D721Med (cell line): ENCODE measurements around the gene TMEM209.

Experiments used
- DNase-seq: peaks from one replicate; pipeline ENCODE4 v3.0.0; 2011; ENCODE audit warnings: low spot score; ENCODE audit not compliant: insufficient read length
- FAIRE-seq: peaks from 2 replicates; lab custom pipeline; 2011; peaks lifted over from hg19 to GRCh38; lab: Jason Lieb, UNC
- CTCF ChIP-seq: IDR thresholded peaks from 2 replicates; pipeline ENCODE4 v1.5.1; 2012; ENCODE audit warnings: mild to moderate bottlenecking, control low read depth; ENCODE audit not compliant: insufficient read depth; ENCODE audit errors: missing control alignments

The TMEM209 gene

GRCh38 chr7:130141161-130141883, 63.9 kb downstream of the TMEM209 start:
- FAIRE-seq: no peak
- DNase-seq: no peak
- no peak for TF ChIP-seq CTCF

GRCh38 chr7:130140551-130141160, 64.5 kb downstream of the TMEM209 start:
- DNase-seq: no peak
- no peak for FAIRE-seq
- no peak for TF ChIP-seq CTCF

DNA sequence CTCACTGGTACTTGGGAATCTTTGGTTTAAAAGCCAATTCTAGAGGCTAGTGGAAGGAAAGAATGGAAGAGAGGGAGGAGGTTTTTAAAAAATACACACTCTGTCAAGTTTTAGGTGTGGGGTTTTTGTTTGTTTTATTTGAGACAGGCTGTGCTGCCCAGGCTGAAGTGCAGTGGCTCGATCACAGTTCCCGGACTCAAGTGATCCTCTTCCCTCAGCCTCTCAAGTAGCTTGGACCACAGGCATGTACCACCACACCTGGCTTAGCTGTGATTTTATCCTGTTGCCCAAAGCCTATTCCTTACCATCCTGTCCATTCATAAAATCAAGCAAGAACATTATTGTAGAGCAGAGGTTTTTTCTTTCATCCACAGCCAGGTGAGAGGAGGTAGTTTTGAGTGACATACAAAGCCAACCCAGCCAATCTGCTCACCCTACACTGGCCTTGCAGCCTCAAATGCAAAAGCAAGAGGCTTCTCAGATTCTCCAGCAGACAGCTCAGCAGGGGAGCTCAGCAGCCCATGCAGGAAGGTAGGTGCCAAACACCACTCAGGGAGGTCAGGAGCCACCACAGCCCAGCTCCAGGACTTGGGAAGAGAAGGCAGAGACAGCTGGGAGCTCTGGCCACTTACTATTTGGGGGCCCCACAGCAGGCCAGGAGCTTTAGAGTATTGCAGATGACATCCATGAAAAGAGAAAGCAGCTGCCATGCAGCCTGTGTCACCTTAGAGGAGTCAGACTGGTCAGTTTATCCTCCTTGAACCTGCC, 65.8 kb downstream of the TMEM209 start:
- DNase-seq (no peak), FAIRE-seq (no peak)
- TF ChIP-seq CTCF: no peak

- FAIRE-seq (no peak), DNase-seq (no peak)
- no peak for TF ChIP-seq CTCF
These were observed 68.0 kb downstream of the TMEM209 start for GRCh38 chr7:130137207-130137606.

- DNase-seq: no peak
- FAIRE-seq: no peak
- TF ChIP-seq CTCF: no peak
These were observed 68.5 kb downstream of the TMEM209 start for GRCh38 chr7:130136579-130137167.

GRCh38 chr7:130135208-130136205, 69.7 kb downstream of the TMEM209 start:
- DNase-seq (no peak), FAIRE-seq (no peak)
- no peak for TF ChIP-seq CTCF
